ENCODE results near the gene RPS8. TPM values are rescaled to one million over a fixed set of nuclear protein-coding genes. Genes with fewer than 3 reads are reported as not detected.
A peak's percentile ranks its signal among the peaks of the same experiment; 100 is the strongest.
"Not testable (repeated sequence)": the region's sequence is repeated elsewhere in the genome, so short reads cannot be mapped to it uniquely, and the experiment has no call there.

Gene RPS8
- total RNA-seq (ENCODE audit: insufficient read depth, low replicate concordance) = 1,750 TPM

DNA sequence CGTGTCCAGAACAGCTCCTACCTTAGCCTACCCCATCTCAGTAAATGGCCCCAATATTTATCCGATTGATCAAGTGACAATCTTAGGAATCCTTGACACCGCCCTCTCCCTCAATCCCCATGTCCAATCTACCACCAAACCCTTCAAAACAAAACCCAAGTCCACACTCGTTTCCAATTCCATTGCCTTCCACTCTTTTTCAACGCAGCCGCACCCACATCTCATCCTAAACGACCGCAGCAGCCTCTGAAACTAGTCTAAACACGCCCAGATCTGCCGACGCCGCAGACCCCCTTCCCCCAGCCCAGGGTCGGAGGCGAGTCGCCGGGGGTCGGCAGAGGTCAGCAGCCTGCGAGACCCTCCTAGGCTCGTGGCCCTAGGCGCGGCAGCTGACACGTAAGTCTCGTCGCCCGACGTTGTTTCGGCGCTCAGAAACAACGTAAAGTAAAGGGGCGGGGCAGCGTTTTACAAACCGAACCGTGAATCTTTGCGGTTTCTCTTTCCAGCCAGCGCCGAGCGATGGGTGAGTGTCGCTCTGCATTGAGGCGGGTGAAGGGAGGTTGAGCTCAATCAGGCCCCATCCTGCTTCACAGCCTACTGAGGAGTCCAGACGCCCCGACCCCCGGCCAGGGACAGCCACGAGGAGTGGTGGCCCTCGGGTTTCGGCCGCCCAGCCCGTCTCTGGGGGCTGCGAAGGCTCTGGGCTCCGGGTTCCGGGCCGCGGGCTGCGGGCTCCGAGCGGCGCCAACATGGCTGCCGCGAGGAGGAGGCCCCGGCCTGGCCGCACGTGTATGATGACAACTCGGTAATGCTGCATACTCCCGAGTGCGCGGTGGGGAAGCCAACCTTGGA is at the start of gene RPS8:
TSS of gene RPS8 (plus strand) at position 463 of the 852 bp plus-strand sequence. CDS start at position 520, 57 bp downstream.
- DNase-seq (ENCODE audit: low spot score) = peak; percentile 97

DNA sequence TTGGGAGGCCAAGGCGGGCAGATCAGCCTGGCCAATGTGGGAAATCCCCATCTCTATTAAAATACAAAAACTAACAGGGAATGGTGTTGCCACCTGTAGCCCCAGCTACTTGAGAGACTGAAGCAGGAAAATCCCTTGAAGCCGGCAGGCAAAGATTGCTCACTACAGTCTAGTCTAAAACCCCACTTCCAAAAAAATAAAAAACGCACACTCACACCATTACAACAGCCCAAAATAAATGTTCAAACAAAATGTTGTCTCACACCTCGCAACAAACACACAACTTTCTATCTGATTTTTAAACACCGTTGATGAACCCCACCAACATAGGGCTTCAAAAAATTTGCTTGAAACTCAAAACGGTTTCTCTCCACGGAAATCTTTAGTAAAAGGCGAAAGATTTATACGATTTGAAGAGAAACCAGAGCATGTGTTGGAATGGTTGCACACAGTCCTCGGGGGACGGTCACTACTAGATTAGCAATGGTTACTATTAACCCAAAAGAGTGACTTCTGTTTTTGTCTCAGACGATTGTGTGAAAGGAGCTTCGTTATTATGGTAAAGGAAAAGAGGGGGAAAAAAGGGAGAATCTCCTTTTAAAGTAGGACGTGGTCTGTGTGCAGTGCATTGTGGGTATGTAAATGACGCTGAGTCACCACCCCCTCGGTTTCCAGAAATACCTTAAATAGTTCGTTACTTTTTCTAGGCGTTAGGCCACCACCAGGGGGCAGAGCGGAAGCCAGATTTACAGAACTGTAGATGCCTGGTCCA is 44.4 kb upstream of the RPS8 start, which contains the start of gene RNU5D-1:
TSS of gene RNU5D-1 (minus strand) at position 430 of the 772 bp plus-strand sequence.
- peak; percentile 97 for DNase-seq (ENCODE audit: low spot score)

DNA sequence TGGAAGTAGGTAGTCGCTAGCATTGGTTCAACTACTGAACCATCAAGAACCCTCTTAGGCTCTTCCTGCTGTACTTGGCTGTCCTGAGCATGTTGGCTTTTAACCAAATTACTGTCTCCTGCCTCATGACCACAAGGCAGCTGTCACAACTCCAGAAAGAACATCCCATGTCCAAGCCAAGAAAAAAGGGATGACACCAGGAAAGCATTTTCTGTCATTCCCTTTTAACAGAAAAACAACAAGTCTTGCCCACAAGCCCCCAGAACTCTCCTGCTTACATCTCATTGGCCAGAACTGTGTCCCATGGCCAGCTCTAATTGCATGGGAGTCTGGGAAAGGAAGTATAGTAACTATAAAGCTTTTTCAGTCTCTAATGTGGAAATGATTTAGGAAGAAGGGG is 42.0 kb upstream of the RPS8 start:
- no peak for DNase-seq (ENCODE audit: low spot score)

DNA sequence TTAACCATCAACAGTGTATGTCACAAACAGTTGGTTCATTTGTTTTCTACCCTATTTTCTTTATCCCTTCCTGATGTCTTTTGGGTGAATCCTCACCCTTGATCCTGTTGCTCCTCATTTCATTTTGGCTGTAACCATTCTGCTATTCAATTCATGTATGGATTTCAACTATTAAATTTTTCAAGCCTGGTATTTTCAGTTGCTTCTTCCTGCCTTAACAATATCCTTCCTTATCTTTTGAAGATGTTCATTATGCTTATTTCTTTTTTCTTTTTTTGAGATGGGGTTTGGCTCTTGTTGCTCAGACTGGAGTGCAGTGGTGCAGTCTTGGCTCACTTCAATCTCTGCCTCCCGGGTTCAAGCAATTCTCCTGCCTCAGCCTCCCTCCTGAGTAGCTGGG is 41.6 kb upstream of the RPS8 start:
- DNase-seq (ENCODE audit: low spot score) = no peak

DNA sequence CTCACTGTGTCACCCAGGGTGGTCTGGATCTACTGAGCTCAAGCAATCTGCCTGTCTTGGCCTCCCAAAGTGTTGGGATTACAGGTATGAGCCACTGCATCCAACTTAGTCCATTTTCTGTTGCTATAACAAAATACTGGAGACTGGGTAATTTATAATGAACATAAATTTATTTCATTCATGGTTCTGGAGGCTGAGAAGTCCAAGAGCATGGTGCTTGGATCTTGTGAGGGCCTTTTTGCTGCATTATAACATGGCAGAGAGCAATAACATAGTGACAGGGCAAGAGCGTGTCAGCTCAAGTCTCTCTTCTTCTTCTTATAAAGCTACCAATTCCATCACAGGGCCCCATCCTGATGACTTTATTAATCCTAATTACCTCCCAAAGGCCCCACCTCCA is 39.3 kb upstream of the RPS8 start:
- DNase-seq (ENCODE audit: low spot score) = no peak

DNA sequence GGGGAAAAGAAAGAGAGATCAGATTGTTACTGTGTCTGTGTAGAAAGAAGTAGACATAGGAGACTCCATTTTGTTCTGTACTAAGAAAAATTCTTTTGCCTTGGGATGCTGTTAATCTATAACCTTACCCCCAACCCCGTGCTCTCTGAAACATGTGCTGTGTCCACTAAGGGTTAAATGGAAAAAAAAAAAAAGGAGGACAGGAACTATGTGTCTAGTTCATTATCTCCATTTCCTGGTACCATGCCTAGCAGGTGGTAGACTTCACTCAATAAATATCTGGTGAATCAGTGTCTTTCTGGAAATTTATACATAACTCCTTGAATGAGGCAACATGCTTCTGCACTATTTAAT is 36.4 kb upstream of the RPS8 start:
- not testable (repeated sequence) for DNase-seq (ENCODE audit: low spot score)

DNA sequence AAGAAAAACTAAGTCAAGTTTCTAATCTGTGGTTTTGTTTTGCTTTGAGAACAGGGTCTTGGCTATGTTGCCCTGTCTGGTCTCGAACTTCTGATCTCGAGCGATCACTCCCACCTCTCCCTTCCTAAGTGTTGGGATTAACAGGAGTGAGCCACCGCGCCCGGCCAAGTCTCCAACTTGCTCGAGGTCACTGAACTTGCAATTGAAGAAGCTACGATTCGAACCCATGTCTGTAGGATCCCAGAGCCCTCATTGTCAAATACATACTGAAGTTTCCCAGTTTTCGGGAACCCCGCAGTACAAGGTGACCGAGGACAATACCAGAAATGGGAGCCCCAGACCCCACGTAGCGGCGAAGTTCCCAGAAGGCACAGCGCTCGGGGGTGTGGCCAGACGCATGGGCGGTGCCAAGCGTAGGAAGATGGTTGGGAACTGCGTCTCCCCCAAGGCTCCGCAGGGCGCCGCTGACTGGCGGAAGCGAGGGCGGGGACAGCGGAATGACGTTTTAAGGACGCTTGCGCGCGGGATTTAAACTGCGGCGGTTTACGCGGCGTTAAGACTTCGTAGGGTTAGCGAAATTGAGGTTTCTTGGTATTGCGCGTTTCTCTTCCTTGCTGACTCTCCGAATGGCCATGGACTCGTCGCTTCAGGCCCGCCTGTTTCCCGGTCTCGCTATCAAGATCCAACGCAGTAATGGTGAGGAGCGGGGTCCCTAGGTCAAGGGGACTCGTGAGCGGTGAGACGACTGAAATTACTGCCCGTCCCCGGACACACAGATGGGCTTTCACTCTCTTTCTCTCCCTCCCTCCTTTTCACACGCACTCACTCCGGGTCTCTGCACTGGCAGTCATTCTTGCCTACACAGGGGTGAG is 35.8 kb upstream of the RPS8 start, which contains the start of gene KIF2C:
TSS of gene KIF2C (plus strand) at position 531 of the 872 bp plus-strand sequence. CDS start at position 627, 96 bp downstream.
- DNase-seq (ENCODE audit: low spot score) = peak; percentile 99

DNA sequence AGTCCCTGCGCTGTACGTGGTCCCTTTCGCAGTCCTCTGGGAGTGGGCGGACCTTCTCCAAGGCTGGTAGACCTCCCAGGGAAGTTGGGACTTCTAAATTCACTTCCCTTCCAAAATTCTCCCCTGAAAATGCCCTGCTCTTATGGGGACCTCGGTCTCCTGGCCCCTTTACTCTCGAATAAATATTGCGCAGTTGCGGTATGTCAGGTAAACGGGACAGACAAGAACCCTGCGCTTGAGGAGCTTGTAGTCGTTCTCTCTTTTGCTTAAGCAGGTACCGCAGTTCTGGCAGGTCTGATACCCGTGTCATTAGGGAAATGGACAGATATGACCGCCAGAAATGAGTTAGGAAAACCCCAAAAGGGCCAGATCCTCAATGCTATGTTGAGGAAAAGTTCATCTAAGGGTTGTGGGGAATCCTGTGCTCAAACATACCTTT is 35.1 kb upstream of the RPS8 start:
- DNase-seq (ENCODE audit: low spot score) = no peak

DNA sequence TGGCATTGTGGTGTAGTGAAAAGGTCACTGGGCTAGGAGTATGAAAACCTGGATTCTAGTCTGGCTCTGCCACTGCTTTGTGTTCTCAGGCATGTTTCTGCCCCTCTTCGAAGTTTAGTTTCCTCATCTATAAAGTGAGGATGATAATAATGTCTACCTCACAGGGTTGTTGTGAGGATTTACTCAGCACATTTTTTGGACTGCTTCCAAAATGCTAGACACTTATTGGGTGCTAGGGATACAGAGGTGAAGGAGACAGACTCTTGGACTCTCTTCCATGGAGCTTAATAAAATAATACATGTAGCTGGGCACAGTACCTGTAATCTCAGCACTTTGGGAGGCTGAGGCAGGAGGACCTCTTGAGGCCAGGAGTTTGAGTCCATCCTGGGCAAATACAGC is 32.1 kb upstream of the RPS8 start:
- DNase-seq (ENCODE audit: low spot score) = no peak

DNA sequence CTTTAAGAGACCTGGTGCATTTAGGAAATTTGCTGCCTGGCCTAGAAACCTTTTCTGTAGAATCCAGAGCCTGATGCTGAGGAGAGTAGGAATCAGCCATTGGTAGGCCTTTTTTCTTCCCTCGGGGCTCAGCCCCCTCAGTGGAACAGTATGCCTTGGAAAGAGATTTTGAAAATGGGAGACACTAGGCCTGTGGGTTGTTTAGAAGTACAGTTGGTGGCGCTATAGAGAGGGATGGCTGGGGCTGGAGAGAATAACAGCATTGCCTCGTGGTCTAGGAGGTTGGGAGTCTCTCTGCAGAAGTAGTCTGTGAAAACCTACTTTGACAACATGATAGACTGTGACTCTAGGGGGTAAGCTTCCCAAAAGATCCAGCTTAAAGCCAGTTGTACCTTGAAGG is 27.5 kb upstream of the RPS8 start:
- no peak for DNase-seq (ENCODE audit: low spot score)

DNA sequence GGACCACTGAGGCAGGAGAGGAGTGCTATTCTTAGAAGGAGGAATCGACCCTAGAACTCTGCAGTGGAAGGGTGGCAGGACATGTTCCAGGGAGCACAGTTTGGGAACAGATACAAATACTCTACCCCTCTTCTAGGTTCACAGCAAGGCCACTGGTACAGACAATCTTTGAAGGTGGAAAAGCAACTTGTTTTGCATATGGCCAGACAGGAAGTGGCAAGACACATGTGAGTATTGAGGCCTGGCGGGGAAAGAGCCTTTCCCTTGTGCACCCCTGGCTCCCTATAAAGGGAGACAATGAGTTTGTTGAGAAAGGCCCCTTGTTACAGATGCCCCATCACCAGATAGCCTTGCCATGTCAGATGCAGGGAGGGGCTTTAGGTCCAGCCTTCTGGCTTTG is 17.9 kb upstream of the RPS8 start:
- DNase-seq (ENCODE audit: low spot score) = no peak

DNA sequence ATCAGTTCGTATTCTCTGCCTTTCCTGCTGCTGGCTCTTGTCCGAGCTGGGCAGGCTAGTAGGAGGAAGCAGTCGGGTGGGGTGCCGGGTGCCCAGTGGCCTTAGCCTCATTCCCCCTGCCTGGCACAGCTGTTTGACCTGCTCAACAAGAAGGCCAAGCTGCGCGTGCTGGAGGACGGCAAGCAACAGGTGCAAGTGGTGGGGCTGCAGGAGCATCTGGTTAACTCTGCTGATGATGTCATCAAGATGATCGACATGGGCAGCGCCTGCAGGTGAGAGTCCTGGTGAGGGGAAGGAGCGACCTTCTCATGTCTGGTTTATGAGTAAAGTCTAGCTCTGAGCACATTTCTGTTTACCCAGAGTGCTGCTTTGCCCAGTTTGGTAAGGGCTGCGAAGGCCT is 16.3 kb upstream of the RPS8 start:
- DNase-seq (ENCODE audit: low spot score) = no peak

DNA sequence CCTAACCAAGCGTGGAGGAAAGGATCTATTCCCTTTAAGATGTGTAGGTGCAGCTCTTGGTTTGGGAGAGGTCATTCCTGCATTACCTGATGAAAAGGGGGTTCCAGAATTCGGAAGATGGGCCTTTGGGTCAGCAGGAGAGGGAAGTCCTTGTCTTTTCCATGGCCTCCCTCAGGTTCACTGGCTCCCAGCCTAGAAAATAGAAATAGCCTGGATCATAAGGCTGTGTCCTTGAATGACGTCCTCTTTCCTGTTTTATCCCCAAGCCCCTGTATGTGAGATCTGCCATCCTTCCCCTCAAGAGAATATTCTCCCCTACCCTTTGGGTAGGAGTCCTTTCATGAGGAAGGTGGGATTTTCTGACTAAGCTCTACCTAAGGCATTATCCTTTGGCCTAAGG is 14.5 kb upstream of the RPS8 start:
- no peak for DNase-seq (ENCODE audit: low spot score)

DNA sequence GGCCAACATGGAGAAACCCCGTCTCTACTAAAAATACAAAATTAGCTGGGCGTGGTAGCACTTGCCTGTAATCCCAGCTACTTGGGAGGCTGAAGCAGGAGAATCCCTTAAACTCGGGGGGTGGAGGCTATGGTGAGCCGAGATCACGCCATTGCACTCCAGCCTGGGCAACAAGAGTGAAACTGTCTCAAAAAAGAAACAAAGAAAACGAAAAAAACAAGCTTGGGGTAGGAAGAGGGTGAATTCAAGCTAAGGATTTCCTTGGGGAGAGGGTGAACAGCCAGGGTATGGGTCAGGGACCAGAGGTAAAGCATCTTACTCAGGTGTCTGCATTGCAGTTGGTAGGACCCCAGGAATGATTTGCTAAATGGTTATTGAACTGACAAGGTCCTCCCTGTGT is 8.9 kb upstream of the RPS8 start:
- DNase-seq (ENCODE audit: low spot score) = not testable (repeated sequence)

DNA sequence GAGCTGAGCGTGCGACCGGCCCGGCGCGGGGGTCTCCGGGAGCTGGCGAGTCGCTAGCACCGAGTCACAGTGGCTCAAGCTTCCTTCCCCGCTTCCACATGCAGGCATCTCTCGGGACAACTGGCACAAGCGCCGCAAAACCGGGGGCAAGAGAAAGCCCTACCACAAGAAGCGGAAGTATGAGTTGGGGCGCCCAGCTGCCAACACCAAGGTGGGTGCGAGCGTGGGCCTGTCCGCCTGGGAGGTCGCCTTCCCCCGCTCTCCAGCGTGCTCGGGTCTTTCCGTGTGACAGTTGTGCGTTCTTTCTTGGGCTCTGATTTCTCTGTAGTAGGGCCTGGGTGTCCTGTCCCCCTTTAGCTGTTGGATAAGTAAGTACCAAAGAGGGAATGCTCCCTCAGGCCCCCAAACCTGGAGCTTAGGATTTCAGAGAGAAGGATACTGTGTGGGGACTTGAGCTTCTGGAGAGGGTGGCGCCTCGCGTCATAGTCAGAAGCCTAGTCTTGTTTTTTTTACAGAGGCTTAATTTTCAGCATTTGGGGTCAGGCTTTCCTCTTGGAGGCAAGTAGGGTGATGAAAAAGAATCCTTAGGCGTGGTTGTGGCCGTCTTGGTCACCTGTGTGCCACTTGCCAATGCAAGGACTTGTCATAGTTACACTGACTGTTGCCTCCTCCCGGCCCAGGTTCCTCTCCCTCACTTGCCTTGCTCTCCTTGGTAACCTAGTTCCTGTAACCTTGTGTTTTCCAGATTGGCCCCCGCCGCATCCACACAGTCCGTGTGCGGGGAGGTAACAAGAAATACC is 790 bp downstream of the RPS8 start:
- no peak for DNase-seq (ENCODE audit: low spot score)

DNA sequence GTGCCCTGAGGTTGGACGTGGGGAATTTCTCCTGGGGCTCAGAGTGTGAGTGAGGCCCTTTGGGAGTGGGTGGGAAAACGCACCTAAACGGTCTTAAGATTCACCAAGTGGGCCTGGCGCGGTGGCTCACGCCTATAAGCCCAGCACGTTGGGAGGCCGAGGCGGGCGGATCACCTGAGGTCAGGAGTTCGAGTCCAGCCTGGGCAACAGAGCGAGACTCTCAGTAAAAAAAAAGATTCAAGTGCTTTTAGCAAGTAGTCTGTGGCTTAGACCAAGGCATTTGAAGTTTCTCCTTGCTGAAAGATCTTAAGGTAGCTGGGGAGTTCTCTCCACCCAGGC is 1.4 kb downstream of the RPS8 start:
- DNase-seq (ENCODE audit: low spot score) = no peak

DNA sequence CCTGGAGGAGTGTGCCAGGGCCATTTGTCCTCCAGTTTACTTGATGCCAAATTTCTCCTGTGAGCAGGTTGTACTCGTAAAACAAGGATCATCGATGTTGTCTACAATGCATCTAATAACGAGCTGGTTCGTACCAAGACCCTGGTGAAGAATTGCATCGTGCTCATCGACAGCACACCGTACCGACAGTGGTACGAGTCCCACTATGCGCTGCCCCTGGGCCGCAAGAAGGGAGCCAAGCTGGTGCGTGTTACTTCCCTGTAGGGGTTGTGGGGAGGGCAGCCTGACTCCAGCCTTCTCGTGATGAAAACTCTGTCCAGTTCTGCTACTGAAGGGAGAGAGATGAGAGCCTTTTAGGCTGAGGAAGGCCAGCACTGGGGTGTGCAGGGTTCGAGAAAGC is 2.2 kb downstream of the RPS8 start:
- no peak for DNase-seq (ENCODE audit: low spot score)

DNA sequence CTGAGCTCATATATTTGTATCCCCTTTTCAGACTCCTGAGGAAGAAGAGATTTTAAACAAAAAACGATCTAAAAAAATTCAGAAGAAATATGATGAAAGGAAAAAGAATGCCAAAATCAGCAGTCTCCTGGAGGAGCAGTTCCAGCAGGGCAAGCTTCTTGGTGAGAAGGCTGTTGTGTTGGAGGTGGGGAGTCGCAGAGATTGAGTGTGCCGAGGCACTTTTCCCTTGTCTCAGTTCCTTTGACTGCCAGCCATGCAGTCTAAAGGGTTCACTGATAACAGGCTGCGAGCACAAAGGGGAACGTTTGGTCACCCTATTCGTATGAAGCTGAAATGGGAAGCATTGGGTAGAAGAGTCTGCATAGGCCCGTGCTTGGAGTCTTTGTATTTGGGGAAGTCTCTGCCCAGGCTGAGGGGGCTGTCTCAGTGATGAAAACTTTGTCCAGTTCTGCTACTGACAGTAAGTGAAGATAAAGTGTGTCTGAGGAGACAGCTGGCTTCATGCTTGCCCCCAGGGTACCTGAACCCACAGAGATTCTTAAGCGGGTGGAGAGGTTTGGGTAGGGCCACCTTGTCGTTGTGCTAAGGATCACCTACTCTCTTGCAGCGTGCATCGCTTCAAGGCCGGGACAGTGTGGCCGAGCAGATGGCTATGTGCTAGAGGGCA is 2.8 kb downstream of the RPS8 start:
- DNase-seq (ENCODE audit: low spot score) = no peak

DNA sequence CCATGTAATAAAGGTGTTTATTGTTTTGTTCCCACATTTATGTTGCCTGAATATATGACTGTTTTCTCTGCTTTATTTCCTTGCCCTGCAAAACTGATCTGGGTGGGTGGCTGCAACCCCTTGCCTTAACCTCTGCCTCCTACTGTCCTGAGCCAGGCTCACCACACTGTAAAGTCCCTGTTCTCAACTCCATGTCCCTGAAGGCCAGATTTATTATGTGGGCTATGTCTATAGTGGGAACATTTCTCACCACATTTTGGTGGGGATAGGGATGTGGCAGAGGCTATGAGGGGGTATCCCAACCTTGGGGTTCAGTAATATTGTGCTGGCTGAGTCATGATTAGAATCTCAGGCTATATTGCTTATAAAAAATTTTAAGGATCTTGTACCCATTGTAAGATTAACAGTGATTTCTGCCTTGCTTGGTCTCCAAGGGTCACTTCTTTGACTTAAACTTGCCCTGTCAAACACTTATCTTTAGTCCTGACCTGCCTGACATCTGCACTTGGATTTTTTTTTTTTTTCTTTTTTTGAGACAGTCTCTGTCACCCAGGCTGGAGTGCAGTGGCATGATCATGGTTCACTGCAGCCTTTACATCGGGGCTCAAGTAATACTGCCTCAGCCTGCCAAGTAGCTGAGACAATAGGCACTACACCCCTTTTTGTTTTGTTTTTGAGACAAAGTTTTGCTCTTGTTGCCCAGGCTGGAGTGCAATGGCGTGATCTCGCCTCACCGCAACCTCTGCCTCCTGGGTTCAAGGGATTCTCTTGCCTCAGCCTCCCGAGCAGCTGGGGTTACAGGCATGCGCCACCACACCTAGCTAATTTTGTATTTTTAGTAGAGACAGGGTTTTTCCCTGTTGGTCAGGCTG is 3.6 kb downstream of the RPS8 start:
- DNase-seq (ENCODE audit: low spot score) = no peak

All from umbilical cord (tissue), 2 donors.